ENCODE data around the gene PPID.

Gene PPID

GRCh38 chr4:158688813-158689212 lies 34.4 kb downstream of the PPID start:
- H3K9me3 ChIP-seq (ENCODE audit: control insufficient read depth, insufficient read depth, low read depth, low read length), result no peaks in the 10 kb centered on the region
- peak overlapping the region; percentile 41; the same call in 1 of the 2 replicates for H3K27ac ChIP-seq (ENCODE audit: low read depth, low read length)
- H3K9ac ChIP-seq (ENCODE audit: low read length), result no peak overlapping the region
- peaks cover 5% of the 10 kb centered on the region; the same call in 1 of the 2 replicates for H3K4me1 ChIP-seq (ENCODE audit: control insufficient read depth, insufficient read depth, low read length)
- H3K36me3 ChIP-seq (ENCODE audit: control insufficient read depth, insufficient read depth, low read length), result no peaks in the 10 kb centered on the region
- H3K4me3 ChIP-seq (ENCODE audit: low read depth, low read length), result no peak overlapping the region
- no peaks in the 10 kb centered on the region for H3K27me3 ChIP-seq (ENCODE audit: control insufficient read depth, insufficient read depth, low read length)

- Histone ChIP-seq H3K9me3 (ENCODE audit: control insufficient read depth, insufficient read depth, low read depth, low read length) (no peaks in the 10 kb centered on the region), H3K27ac (ENCODE audit: low read depth, low read length) (no peak overlapping the region), H3K27me3 (ENCODE audit: control insufficient read depth, insufficient read depth, low read length) (no peaks in the 10 kb centered on the region), H3K36me3 (ENCODE audit: control insufficient read depth, insufficient read depth, low read length) (no peaks in the 10 kb centered on the region), H3K4me3 (ENCODE audit: low read depth, low read length) (no peak overlapping the region), H3K4me1 (ENCODE audit: control insufficient read depth, insufficient read depth, low read length) (no peaks in the 10 kb centered on the region), H3K9ac (ENCODE audit: low read length) (no peak overlapping the region)
These were observed 41.1 kb downstream of the PPID start for GRCh38 chr4:158682066-158682465.

GRCh38 chr4:158681629-158682028 lies 41.6 kb downstream of the PPID start:
- H3K4me3 ChIP-seq (ENCODE audit: low read depth, low read length), result no peak overlapping the region
- H3K9ac ChIP-seq (ENCODE audit: low read length), result no peak overlapping the region
- H3K27me3 ChIP-seq (ENCODE audit: control insufficient read depth, insufficient read depth, low read length), result no peaks in the 10 kb centered on the region
- no peak overlapping the region for H3K27ac ChIP-seq (ENCODE audit: low read depth, low read length)
- H3K4me1 ChIP-seq (ENCODE audit: control insufficient read depth, insufficient read depth, low read length), result no peaks in the 10 kb centered on the region
- no peaks in the 10 kb centered on the region for H3K9me3 ChIP-seq (ENCODE audit: control insufficient read depth, insufficient read depth, low read depth, low read length)
- H3K36me3 ChIP-seq (ENCODE audit: control insufficient read depth, insufficient read depth, low read length), result no peaks in the 10 kb centered on the region

- Histone ChIP-seq H3K27ac (ENCODE audit: low read depth, low read length) (no peak overlapping the region), H3K4me1 (ENCODE audit: control insufficient read depth, insufficient read depth, low read length) (no peaks in the 10 kb centered on the region), H3K36me3 (ENCODE audit: control insufficient read depth, insufficient read depth, low read length) (no peaks in the 10 kb centered on the region), H3K4me3 (ENCODE audit: low read depth, low read length) (no peak overlapping the region), H3K9ac (ENCODE audit: low read length) (no peak overlapping the region), H3K9me3 (ENCODE audit: control insufficient read depth, insufficient read depth, low read depth, low read length) (no peaks in the 10 kb centered on the region), H3K27me3 (ENCODE audit: control insufficient read depth, insufficient read depth, low read length) (no peaks in the 10 kb centered on the region)
These were observed 44.4 kb downstream of the PPID start for GRCh38 chr4:158678767-158679166.

GRCh38 chr4:158676076-158676475 lies 47.1 kb downstream of the PPID start:
- Histone ChIP-seq H3K9ac (ENCODE audit: low read length) (no peak overlapping the region), H3K9me3 (ENCODE audit: control insufficient read depth, insufficient read depth, low read depth, low read length) (no peaks in the 10 kb centered on the region), H3K4me3 (ENCODE audit: low read depth, low read length) (no peak overlapping the region), H3K27ac (ENCODE audit: low read depth, low read length) (no peak overlapping the region), H3K4me1 (ENCODE audit: control insufficient read depth, insufficient read depth, low read length) (no peaks in the 10 kb centered on the region), H3K36me3 (ENCODE audit: control insufficient read depth, insufficient read depth, low read length) (no peaks in the 10 kb centered on the region), H3K27me3 (ENCODE audit: control insufficient read depth, insufficient read depth, low read length) (no peaks in the 10 kb centered on the region)

GRCh38 chr4:158673633-158674032 lies 49.6 kb downstream of the PPID start:
- H3K36me3 ChIP-seq (ENCODE audit: control insufficient read depth, insufficient read depth, low read length), result peaks cover 7% of the 10 kb centered on the region; the same call in 1 of the 2 replicates
- no peaks in the 10 kb centered on the region for H3K9me3 ChIP-seq (ENCODE audit: control insufficient read depth, insufficient read depth, low read depth, low read length)
- no peak overlapping the region for H3K4me3 ChIP-seq (ENCODE audit: low read depth, low read length)
- H3K9ac ChIP-seq (ENCODE audit: low read length), result no peak overlapping the region
- H3K27me3 ChIP-seq (ENCODE audit: control insufficient read depth, insufficient read depth, low read length), result no peaks in the 10 kb centered on the region
- peaks cover 6% of the 10 kb centered on the region; the same call in 1 of the 2 replicates for H3K4me1 ChIP-seq (ENCODE audit: control insufficient read depth, insufficient read depth, low read length)
- H3K27ac ChIP-seq (ENCODE audit: low read depth, low read length), result no peak overlapping the region

GRCh38 chr4:158671915-158672806 lies 51.0 kb downstream of the PPID start, which contains the start of gene ETFDH:
TSS of gene ETFDH (plus strand) at chr4:158672296. CDS start at chr4:158672457, 161 bp downstream.
- Histone ChIP-seq H3K4me1 (ENCODE audit: control insufficient read depth, insufficient read depth, low read length) (peaks cover 6% of the 10 kb centered on the region; the same call in 1 of the 2 replicates), H3K27me3 (ENCODE audit: control insufficient read depth, insufficient read depth, low read length) (no peaks in the 10 kb centered on the region), H3K9me3 (ENCODE audit: control insufficient read depth, insufficient read depth, low read depth, low read length) (no peaks in the 10 kb centered on the region), H3K4me3 (ENCODE audit: low read depth, low read length) (peak within 1 kb of the TSS; percentile 85), H3K27ac (ENCODE audit: low read depth, low read length) (peak within 1 kb of the TSS; percentile 29; the same call in 1 of the 2 replicates), H3K36me3 (ENCODE audit: control insufficient read depth, insufficient read depth, low read length) (peaks cover 7% of the 10 kb centered on the region; the same call in 1 of the 2 replicates), H3K9ac (ENCODE audit: low read length) (peak within 1 kb of the TSS; percentile 80)

- Histone ChIP-seq H3K27me3 (ENCODE audit: control insufficient read depth, insufficient read depth, low read length) (no peaks in the 10 kb centered on the region), H3K4me3 (ENCODE audit: low read depth, low read length) (peak within 1 kb of the TSS; percentile 85), H3K4me1 (ENCODE audit: control insufficient read depth, insufficient read depth, low read length) (peaks cover 6% of the 10 kb centered on the region; the same call in 1 of the 2 replicates), H3K27ac (ENCODE audit: low read depth, low read length) (peak within 1 kb of the TSS; percentile 29; the same call in 1 of the 2 replicates), H3K36me3 (ENCODE audit: control insufficient read depth, insufficient read depth, low read length) (peaks cover 8% of the 10 kb centered on the region; the same call in 1 of the 2 replicates), H3K9ac (ENCODE audit: low read length) (peak within 1 kb of the TSS; percentile 80), H3K9me3 (ENCODE audit: control insufficient read depth, insufficient read depth, low read depth, low read length) (no peaks in the 10 kb centered on the region)
These were observed 51.6 kb downstream of the PPID start, which contains the start of gene C4orf46 for GRCh38 chr4:158671665-158671914. TSS of gene C4orf46 (minus strand) at chr4:158671887. CDS start at chr4:158671801, 86 bp downstream.

GRCh38 chr4:158670975-158671664 lies 52.1 kb downstream of the PPID start:
- Histone ChIP-seq H3K36me3 (ENCODE audit: control insufficient read depth, insufficient read depth, low read length) (peaks cover 8% of the 10 kb centered on the region; the same call in 1 of the 2 replicates), H3K4me3 (ENCODE audit: low read depth, low read length) (peak overlapping the region; percentile 85), H3K27me3 (ENCODE audit: control insufficient read depth, insufficient read depth, low read length) (no peaks in the 10 kb centered on the region), H3K9ac (ENCODE audit: low read length) (peak overlapping the region; percentile 80), H3K27ac (ENCODE audit: low read depth, low read length) (peak overlapping the region; percentile 29; the same call in 1 of the 2 replicates), H3K9me3 (ENCODE audit: control insufficient read depth, insufficient read depth, low read depth, low read length) (no peaks in the 10 kb centered on the region), H3K4me1 (ENCODE audit: control insufficient read depth, insufficient read depth, low read length) (peaks cover 6% of the 10 kb centered on the region; the same call in 1 of the 2 replicates)

GRCh38 chr4:158669310-158669709 lies 53.9 kb downstream of the PPID start:
- peaks cover 6% of the 10 kb centered on the region; the same call in 1 of the 2 replicates for H3K4me1 ChIP-seq (ENCODE audit: control insufficient read depth, insufficient read depth, low read length)
- no peak overlapping the region for H3K27ac ChIP-seq (ENCODE audit: low read depth, low read length)
- no peak overlapping the region for H3K9ac ChIP-seq (ENCODE audit: low read length)
- no peak overlapping the region for H3K4me3 ChIP-seq (ENCODE audit: low read depth, low read length)
- H3K36me3 ChIP-seq (ENCODE audit: control insufficient read depth, insufficient read depth, low read length), result peaks cover 14% of the 10 kb centered on the region
- H3K27me3 ChIP-seq (ENCODE audit: control insufficient read depth, insufficient read depth, low read length), result no peaks in the 10 kb centered on the region
- 0 out of 2 replicates have a peak, but pooled peaks cover 4% of the 10 kb centered on the region for H3K9me3 ChIP-seq (ENCODE audit: control insufficient read depth, insufficient read depth, low read depth, low read length)
